HG02610 (cell line): ENCODE results near the gene MYO7A.

Experiments
- ATAC-seq: cut with Tn5 transposase; IDR thresholded peaks from one replicate; pipeline ENCODE4 v1.9.1; 2021; ENCODE audit warnings: mild to moderate bottlenecking, moderate library complexity; ENCODE audit not compliant: unreplicated experiment

MYO7A gene

GRCh38 chr11:77181799-77182541 lies 53.9 kb downstream of the MYO7A start:
- no peak for ATAC-seq

- no peak for ATAC-seq
Observed at GRCh38 chr11:77182542-77183430, 54.7 kb downstream of the MYO7A start.

GRCh38 chr11:77183431-77183984 lies 55.5 kb downstream of the MYO7A start:
- no peak for ATAC-seq

GRCh38 chr11:77184136-77184860 lies 56.3 kb downstream of the MYO7A start:
- ATAC-seq, result no peak

- ATAC-seq, result no peak
Observed at GRCh38 chr11:77186302-77186701, 58.3 kb downstream of the MYO7A start.

- ATAC-seq, result no peak
Observed at GRCh38 chr11:77187111-77187750, 59.2 kb downstream of the MYO7A start.

GRCh38 chr11:77187776-77188632 lies 60.0 kb downstream of the MYO7A start:
- ATAC-seq, result peak; percentile 43

GRCh38 chr11:77188633-77189491 lies 60.8 kb downstream of the MYO7A start:
- ATAC-seq, result no peak

- no peak for ATAC-seq
Observed at GRCh38 chr11:77189588-77190210, 61.7 kb downstream of the MYO7A start.

GRCh38 chr11:77190331-77191075 lies 62.5 kb downstream of the MYO7A start:
- ATAC-seq, result no peak

GRCh38 chr11:77191429-77191822 lies 63.4 kb downstream of the MYO7A start:
- ATAC-seq, result no peak

GRCh38 chr11:77191823-77192495 lies 63.9 kb downstream of the MYO7A start:
- no peak for ATAC-seq

- ATAC-seq, result no peak
Observed at GRCh38 chr11:77193167-77193566, 65.1 kb downstream of the MYO7A start.

- ATAC-seq, result no peak
Observed at GRCh38 chr11:77193911-77194830, 66.1 kb downstream of the MYO7A start.

GRCh38 chr11:77195071-77195755 lies 67.2 kb downstream of the MYO7A start:
- ATAC-seq, result no peak
